SJSA1 (cell line): ENCODE measurements around the gene TXNL4A. TPM values are rescaled to one million over a fixed set of nuclear protein-coding genes. Genes with fewer than 3 reads are reported as not detected.

Experiments
- DNase-seq, 2 experiments: peaks; one replicate each; pipeline ENCODE4 v3.0.0-alpha.2; 2015 to 2020; ENCODE audit warnings: low spot score in 2 of 2, low read depth in 1 of 2
- H3K27ac ChIP-seq: fragments of 250-450 bp; sonication (Bioruptor Pico); 2 replicates; pipeline ENCODE4 v1.5.1; 2020; ENCODE audit warnings: mild to moderate bottlenecking, moderate library complexity
- H3K27me3 ChIP-seq: fragments of 250-450 bp; sonication (Bioruptor Pico); replicated peaks from 2 replicates; pipeline ENCODE4 v1.5.1; 2020; ENCODE audit warnings: mild to moderate bottlenecking, moderate library complexity
- H3K36me3 ChIP-seq: fragments of 250-450 bp; sonication (Bioruptor Pico); 2 replicates; pipeline ENCODE4 v1.5.1; 2020; ENCODE audit warnings: mild to moderate bottlenecking
- H3K4me1 ChIP-seq: fragments of 250-450 bp; sonication (Bioruptor Pico); replicated peaks from 2 replicates; pipeline ENCODE4 v1.6.1; 2021; ENCODE audit warnings: mild to moderate bottlenecking
- H3K4me3 ChIP-seq: fragments of 250-450 bp; sonication (Bioruptor Pico); 2 replicates; pipeline ENCODE4 v1.5.1; 2020; ENCODE audit warnings: mild to moderate bottlenecking
- H3K9me3 ChIP-seq: fragments of 250-450 bp; sonication (Bioruptor Pico); replicated peaks from 2 replicates; pipeline ENCODE4 v1.5.1; 2020; ENCODE audit warnings: mild to moderate bottlenecking
- total RNA-seq: library from RNA; depleted of rRNA; stranded (reverse); fragments of >200 nt; shearing (Covaris generic); gene quantifications from 2 replicates; pipeline ENCODE4 v1.2.3, GENCODE V29; 2014

TXNL4A gene
- total RNA-seq, 1 experiment from 2014 or later: 97.6 TPM

GRCh38 chr18:79983793-79984192 is 4.6 kb downstream of the TXNL4A start:
- H3K36me3 ChIP-seq: peaks cover 50% of the 10 kb centered on the region
- 0 out of 2 replicates have a peak, but pooled peaks cover 5% of the 10 kb centered on the region for H3K4me1 ChIP-seq
- DNase-seq: no peak
- H3K9me3 ChIP-seq: no peaks in the 10 kb centered on the region
- H3K4me3 ChIP-seq: no peak overlapping the region
- no peak overlapping the region for H3K27ac ChIP-seq
- no peaks in the 10 kb centered on the region for H3K27me3 ChIP-seq

GRCh38 chr18:79983253-79983652 is 5.1 kb downstream of the TXNL4A start:
- Histone ChIP-seq H3K4me3 (no peak overlapping the region), H3K27ac (no peak overlapping the region), H3K4me1 (0 out of 2 replicates have a peak, but pooled peaks cover 5% of the 10 kb centered on the region), H3K36me3 (peaks cover 47% of the 10 kb centered on the region), H3K27me3 (no peaks in the 10 kb centered on the region), H3K9me3 (no peaks in the 10 kb centered on the region)
- DNase-seq: no peak

DNA sequence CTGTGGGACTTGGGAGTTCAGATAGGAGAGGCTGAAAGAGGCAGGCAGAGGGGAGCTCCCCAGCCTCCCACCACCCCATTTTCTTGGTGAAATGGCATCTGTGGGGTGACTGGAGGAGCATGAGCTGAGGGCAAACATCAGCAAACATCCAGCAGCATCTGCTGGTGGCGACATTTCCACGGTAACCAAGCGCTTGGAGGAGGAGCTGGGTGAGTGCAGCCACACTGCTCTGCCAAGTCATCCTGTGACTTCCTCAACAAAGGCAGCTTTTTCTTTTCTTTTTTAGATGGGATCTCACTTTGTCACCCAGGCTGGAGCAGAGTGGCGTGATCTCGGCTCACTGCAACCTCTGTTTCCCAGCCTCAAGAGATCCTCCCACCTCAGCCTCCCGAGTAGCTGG is 5.6 kb downstream of the TXNL4A start:
- no peak overlapping the region for H3K27ac ChIP-seq
- H3K9me3 ChIP-seq: no peaks in the 10 kb centered on the region
- H3K36me3 ChIP-seq: peaks cover 47% of the 10 kb centered on the region
- no peak overlapping the region for H3K4me3 ChIP-seq
- no peak for DNase-seq
- 0 out of 2 replicates have a peak, but pooled peaks cover 5% of the 10 kb centered on the region for H3K4me1 ChIP-seq
- H3K27me3 ChIP-seq: no peaks in the 10 kb centered on the region

- Histone ChIP-seq H3K4me1 (no peaks in the 10 kb centered on the region), H3K27ac (no peak overlapping the region), H3K9me3 (no peaks in the 10 kb centered on the region), H3K36me3 (peaks cover 51% of the 10 kb centered on the region), H3K27me3 (no peaks in the 10 kb centered on the region), H3K4me3 (no peak overlapping the region)
- no peak for DNase-seq
These were observed 7.8 kb downstream of the TXNL4A start for GRCh38 chr18:79980585-79980984.

DNA sequence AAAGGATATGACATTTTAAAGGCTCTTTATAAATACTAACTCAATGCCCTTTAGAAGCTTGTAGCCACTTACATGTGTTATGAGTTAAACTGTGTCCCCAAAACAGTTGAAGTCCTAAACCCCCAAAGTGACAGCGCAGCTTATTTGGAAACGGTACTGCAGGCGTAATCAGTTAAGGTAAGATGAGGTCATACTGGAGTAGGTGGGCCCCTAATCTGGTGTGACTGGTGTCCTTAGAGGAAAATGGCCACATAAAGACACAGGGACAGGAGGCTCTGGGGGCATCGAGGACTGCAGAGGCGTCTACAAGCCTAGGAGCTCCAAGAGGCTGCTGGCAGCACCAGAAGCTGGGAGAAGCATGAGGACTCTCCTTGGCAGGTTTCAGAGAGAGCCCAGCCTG is 8.5 kb downstream of the TXNL4A start:
- Histone ChIP-seq H3K36me3 (peaks cover 52% of the 10 kb centered on the region), H3K4me3 (no peak overlapping the region), H3K4me1 (no peaks in the 10 kb centered on the region), H3K9me3 (no peaks in the 10 kb centered on the region), H3K27ac (no peak overlapping the region), H3K27me3 (no peaks in the 10 kb centered on the region)
- no peak for DNase-seq

DNA sequence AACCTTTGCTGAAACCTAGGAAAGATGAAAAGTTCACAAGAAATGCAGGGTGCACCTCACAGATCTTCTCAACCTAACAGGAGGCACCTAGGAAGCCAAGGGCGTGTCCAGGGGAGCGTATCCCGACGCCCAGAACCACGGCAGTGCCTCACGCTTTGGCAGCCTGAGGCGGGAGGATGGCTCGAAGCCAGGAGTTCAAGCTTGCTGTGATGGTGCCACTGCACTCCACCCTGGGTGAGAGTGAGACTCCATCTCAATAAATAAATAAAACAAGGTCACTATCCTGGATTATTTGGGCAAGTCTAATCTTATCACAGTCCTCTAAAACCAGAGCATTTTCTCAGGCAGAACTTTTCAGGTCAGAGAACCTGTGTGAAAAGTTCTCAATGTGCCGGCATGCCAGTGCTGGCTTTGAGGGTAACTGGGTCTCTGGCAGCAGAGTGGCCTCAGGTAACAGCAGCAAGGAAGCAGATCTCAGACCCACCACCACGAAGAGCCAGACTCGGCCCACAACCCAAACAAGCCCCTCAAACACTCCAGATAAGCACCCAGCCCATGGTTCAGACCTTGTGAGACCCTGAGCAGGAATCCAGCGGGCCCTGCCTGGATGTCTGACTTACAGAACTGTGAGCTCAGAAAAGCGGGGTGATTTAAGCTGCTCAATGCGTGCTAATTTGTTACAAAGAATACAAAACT is 12.2 kb downstream of the TXNL4A start:
- Histone ChIP-seq H3K27me3 (no peaks in the 10 kb centered on the region), H3K4me1 (no peaks in the 10 kb centered on the region), H3K4me3 (no peak overlapping the region), H3K27ac (no peak overlapping the region), H3K36me3 (peaks cover 57% of the 10 kb centered on the region), H3K9me3 (no peaks in the 10 kb centered on the region)
- DNase-seq: no peak

DNA sequence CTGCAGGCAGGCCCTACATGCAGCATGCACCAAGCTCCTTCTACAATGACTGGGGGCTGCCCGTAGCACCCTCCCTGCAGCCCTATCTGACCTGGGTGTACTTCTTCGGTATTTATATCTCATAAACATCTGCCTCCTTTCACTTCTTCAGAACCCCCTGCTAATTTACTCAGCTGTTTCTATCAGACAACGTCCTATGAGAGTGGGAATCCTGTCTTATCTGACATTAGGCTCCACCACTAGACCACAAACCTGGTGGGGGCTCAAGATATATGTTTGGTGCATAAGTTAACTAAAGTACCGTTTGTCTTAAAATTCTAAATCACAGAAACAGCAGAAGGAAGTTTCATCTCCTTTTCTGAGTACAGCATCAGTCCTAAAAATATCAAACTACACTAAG is 13.3 kb downstream of the TXNL4A start:
- peaks cover 66% of the 10 kb centered on the region for H3K36me3 ChIP-seq
- H3K27me3 ChIP-seq: no peaks in the 10 kb centered on the region
- DNase-seq: no peak
- H3K4me1 ChIP-seq: no peaks in the 10 kb centered on the region
- no peak overlapping the region for H3K4me3 ChIP-seq
- H3K9me3 ChIP-seq: no peaks in the 10 kb centered on the region
- H3K27ac ChIP-seq: no peak overlapping the region

- no peak overlapping the region for H3K27ac ChIP-seq
- no peaks in the 10 kb centered on the region for H3K27me3 ChIP-seq
- DNase-seq: no peak
- peaks cover 67% of the 10 kb centered on the region for H3K36me3 ChIP-seq
- no peaks in the 10 kb centered on the region for H3K4me1 ChIP-seq
- no peaks in the 10 kb centered on the region for H3K9me3 ChIP-seq
- H3K4me3 ChIP-seq: no peak overlapping the region
These were observed 14.2 kb downstream of the TXNL4A start for GRCh38 chr18:79974025-79974654.

DNA sequence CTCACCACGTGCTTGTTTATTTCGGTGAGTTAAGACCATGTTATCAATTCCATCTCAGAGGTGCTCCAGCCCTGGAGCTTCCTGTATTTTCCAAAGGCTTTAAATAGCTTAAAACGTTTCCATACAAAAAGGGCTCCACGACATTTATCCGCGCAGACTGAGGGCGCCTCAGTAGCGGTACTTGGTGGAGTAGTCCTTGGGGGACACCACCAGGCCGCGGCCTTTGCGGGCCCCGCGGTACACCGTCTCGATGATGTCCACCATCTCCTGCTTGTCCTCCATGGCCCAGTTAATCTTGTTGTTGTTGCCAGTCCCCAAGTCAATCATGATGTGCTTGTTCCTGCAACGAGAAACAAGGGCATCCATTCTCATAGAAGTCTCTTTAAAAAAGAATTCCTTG is 14.8 kb downstream of the TXNL4A start:
- Histone ChIP-seq H3K36me3 (peaks cover 65% of the 10 kb centered on the region), H3K27ac (no peak overlapping the region)

GRCh38 chr18:79972720-79973119 is 15.6 kb downstream of the TXNL4A start:
- Histone ChIP-seq H3K27me3 (no peaks in the 10 kb centered on the region), H3K9me3 (no peaks in the 10 kb centered on the region), H3K36me3 (peaks cover 72% of the 10 kb centered on the region), H3K4me3 (no peak overlapping the region), H3K27ac (no peak overlapping the region), H3K4me1 (peaks cover 7% of the 10 kb centered on the region)
- no peak for DNase-seq

More for the DNA sequence above, 14.8 kb downstream of the TXNL4A start:
- no peaks in the 10 kb centered on the region for H3K9me3 ChIP-seq
- peaks cover 4% of the 10 kb centered on the region for H3K4me1 ChIP-seq
- no peak overlapping the region for H3K4me3 ChIP-seq
- no peak for DNase-seq
- H3K27me3 ChIP-seq: no peaks in the 10 kb centered on the region

DNA sequence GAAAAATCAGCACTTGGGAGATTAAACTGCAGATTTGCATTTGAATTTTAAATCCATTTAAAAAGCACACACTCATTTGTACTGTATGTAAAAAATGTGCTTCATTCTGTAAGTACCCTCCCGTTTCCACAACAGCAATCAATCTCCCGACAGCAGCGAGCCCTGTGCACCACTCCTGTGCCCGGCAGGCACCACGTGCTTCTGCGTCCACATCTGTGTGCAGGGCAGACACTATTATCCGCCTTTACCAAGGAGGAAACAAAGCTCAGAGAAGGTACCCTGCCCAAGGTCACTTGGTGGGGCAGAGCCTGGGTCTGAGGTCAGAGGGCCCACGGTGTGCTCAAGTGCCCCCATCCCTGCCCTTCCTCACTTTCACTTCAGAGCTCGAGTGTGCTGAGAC is 16.4 kb downstream of the TXNL4A start:
- DNase-seq: no peak
- peaks cover 11% of the 10 kb centered on the region for H3K4me1 ChIP-seq
- peaks cover 72% of the 10 kb centered on the region for H3K36me3 ChIP-seq
- no peak overlapping the region for H3K4me3 ChIP-seq
- no peaks in the 10 kb centered on the region for H3K9me3 ChIP-seq
- H3K27ac ChIP-seq: no peak overlapping the region
- H3K27me3 ChIP-seq: no peaks in the 10 kb centered on the region

DNA sequence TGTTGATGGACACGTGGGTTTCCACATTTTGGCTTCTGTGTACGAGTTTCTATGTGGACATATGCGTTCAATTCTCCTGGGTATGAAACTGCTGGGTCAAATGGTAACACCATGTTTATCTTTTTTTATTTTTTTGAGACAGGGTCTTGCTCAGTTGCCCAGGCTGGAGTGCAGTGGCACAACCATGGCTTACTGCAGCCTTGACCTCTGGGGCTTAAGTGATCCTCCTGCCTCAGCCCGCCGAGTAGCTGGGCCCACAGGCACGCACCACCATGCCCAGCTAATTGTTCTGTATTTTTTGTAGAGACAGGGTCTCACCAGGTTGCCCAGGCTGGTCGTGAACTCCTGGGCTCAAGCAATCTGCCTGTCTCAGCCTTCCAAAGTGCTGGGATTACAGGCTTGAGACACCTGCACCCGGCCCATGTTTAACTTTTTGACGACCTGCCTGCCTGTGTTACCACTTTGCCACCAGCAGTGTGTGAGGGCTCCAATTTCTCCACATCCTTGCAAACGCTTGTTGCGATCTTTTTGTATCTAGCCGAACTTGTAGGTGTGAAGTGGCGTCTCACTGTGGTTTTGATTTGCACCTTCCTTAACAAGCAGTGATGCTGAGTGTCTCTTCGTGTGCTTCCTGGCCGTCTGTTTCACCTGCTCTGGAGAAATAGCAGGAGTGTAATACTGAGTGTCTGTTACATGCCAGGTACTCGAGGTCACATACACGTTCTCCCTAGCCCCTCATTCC is 17.0 kb downstream of the TXNL4A start:
- no peak for DNase-seq
- no peaks in the 10 kb centered on the region for H3K9me3 ChIP-seq
- H3K36me3 ChIP-seq: peaks cover 69% of the 10 kb centered on the region

GRCh38 chr18:79970419-79971133 is 17.8 kb downstream of the TXNL4A start:
- Histone ChIP-seq H3K27me3 (no peaks in the 10 kb centered on the region), H3K27ac (no peak overlapping the region), H3K36me3 (peaks cover 61% of the 10 kb centered on the region), H3K4me3 (no peak overlapping the region), H3K9me3 (no peaks in the 10 kb centered on the region), H3K4me1 (peaks cover 22% of the 10 kb centered on the region)
- DNase-seq: no peak

More for the DNA sequence above, 17.0 kb downstream of the TXNL4A start:
- H3K27ac ChIP-seq: no peak overlapping the region
- H3K27me3 ChIP-seq: no peaks in the 10 kb centered on the region
- peaks cover 14% of the 10 kb centered on the region for H3K4me1 ChIP-seq
- H3K4me3 ChIP-seq: no peak overlapping the region
